Activated CD4-positive, CD25-positive, alpha-beta regulatory T cell treated with anti-CD3 and anti-CD28 coated beads, Interleukin-2, amount 50 U/mL, for 24 hours (primary cell): Measurements from ENCODE around the gene WDR7.

Experiments used
- ATAC-seq, 2 donors: fragments of 150-1000 bp; cut with Tn5 transposase; one replicate each; pipeline ENCODE4 v1.10.0; 2021; ENCODE audit warnings: mild to moderate bottlenecking in 1 of 2, moderate library complexity in 1 of 2

WDR7 gene

GRCh38 chr18:56947236-56947635 lies 296.1 kb downstream of the WDR7 start:
- no peak for ATAC-seq

- ATAC-seq = no peak
These were observed 300.9 kb downstream of the WDR7 start for GRCh38 chr18:56952026-56952425.

- no peak for ATAC-seq
These were observed 302.5 kb downstream of the WDR7 start for GRCh38 chr18:56953428-56954198.

- ATAC-seq = no peak
These were observed 304.3 kb downstream of the WDR7 start for GRCh38 chr18:56955490-56955889.

GRCh38 chr18:56959120-56959519 lies 308.0 kb downstream of the WDR7 start:
- no peak for ATAC-seq

GRCh38 chr18:56962322-56962721 lies 311.2 kb downstream of the WDR7 start:
- no peak for ATAC-seq

- ATAC-seq = no peak
These were observed 315.9 kb downstream of the WDR7 start for GRCh38 chr18:56967035-56967434.

GRCh38 chr18:56973487-56973886 lies 322.3 kb downstream of the WDR7 start:
- no peak for ATAC-seq

- ATAC-seq = no peak
These were observed 323.0 kb downstream of the WDR7 start for GRCh38 chr18:56974141-56974540.

GRCh38 chr18:56975276-56975675 lies 324.1 kb downstream of the WDR7 start:
- no peak for ATAC-seq

- ATAC-seq = no peak
These were observed 326.1 kb downstream of the WDR7 start for GRCh38 chr18:56977309-56977708.

- no peak for ATAC-seq
These were observed 326.6 kb downstream of the WDR7 start for GRCh38 chr18:56977771-56978170.

- no peak for ATAC-seq
These were observed 329.0 kb downstream of the WDR7 start for GRCh38 chr18:56980151-56980550.

- no peak for ATAC-seq
These were observed 331.6 kb downstream of the WDR7 start for GRCh38 chr18:56982766-56983165.

- ATAC-seq = no peak
These were observed 332.3 kb downstream of the WDR7 start for GRCh38 chr18:56983275-56983992.

GRCh38 chr18:56984731-56985130 lies 333.6 kb downstream of the WDR7 start:
- ATAC-seq = no peak

- no peak for ATAC-seq
These were observed 335.7 kb downstream of the WDR7 start for GRCh38 chr18:56986829-56987228.

GRCh38 chr18:56987236-56987635 lies 336.1 kb downstream of the WDR7 start:
- no peak for ATAC-seq

GRCh38 chr18:56988022-56988421 lies 336.9 kb downstream of the WDR7 start:
- ATAC-seq = no peak

- ATAC-seq = no peak
These were observed 339.5 kb downstream of the WDR7 start for GRCh38 chr18:56990678-56991077.

- peak; percentile 76 to 91 for ATAC-seq
These were observed 341.6 kb downstream of the WDR7 start for GRCh38 chr18:56992777-56993176.

- ATAC-seq = no peak
These were observed 344.5 kb downstream of the WDR7 start for GRCh38 chr18:56995579-56996188.

GRCh38 chr18:56997200-56997599 lies 346.0 kb downstream of the WDR7 start:
- ATAC-seq = no peak

- ATAC-seq = no peak
These were observed 348.7 kb downstream of the WDR7 start for GRCh38 chr18:56999823-57000222.
